Measurements from ENCODE around the gene FIBCD1. TPM values are rescaled to one million over a fixed set of nuclear protein-coding genes. Genes with fewer than 3 reads are reported as not detected.
A peak's percentile ranks its signal among the peaks of the same experiment; 100 is the strongest.

Gene FIBCD1
- total and polyA plus RNA-seq, 2 experiments from 2014 or later, result 20.2 to 23.7 TPM

DNA sequence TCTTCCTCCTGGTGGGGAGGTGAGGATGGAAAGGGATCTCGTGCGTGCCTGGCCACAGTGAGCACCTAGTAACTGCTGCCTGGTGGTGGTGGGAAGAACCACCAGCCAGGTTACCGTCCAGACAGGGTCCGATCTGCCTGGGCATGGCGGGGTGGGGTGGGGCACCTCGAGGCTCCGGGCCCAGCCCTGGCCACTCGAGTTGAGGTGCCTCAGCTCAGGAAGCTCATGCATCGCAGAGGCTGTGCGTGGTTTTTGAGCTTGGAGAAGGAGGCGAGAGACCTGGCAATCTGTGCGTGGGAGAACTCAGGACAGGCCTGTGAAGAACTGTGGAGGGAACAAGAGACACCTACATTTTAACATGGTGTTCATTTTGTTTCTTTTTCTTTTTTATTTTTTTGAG, 31.0 kb upstream of the FIBCD1 start:
- Histone ChIP-seq H3K4me3 (no peak overlapping the region), H3K27ac (no peak overlapping the region), H3K4me2 (ENCODE audit: unreplicated experiment) (no peak overlapping the region), H4K20me1 (ENCODE audit: insufficient read depth) (no peaks in the 10 kb centered on the region), H3K9me3 (ENCODE audit: low read depth) (no peaks in the 10 kb centered on the region), H3F3A (ENCODE audit: insufficient read depth) (no peaks in the 10 kb centered on the region), H2AFZ (no peak overlapping the region), H3K9ac (no peak overlapping the region), H3K79me2 (ENCODE audit: insufficient read depth) (no peaks in the 10 kb centered on the region), H3K36me3 (ENCODE audit: low read depth) (no peaks in the 10 kb centered on the region), H3K9me2 (ENCODE audit: insufficient read depth) (no peaks in the 10 kb centered on the region), H3K4me1 (ENCODE audit: insufficient read depth) (no peaks in the 10 kb centered on the region), H3K27me3 (replicated peaks; ENCODE audit: insufficient read depth) (peaks cover 16% of the 10 kb centered on the region)
- in situ Hi-C loops (cut with MboI), result no loop called here
- WGBS, 2 experiments (ENCODE audit: low coverage in 1 of 2, low lambda C conversion rate in 2 of 2, missing lambda C conversion rate in 2 of 2), result 77 to 78% methylated on average over 12 of the region's 12 CpGs
- DNase-seq, result no peak
- TF ChIP-seq EZH2 (IDR thresholded peaks at IDR 0.05; ENCODE audit: insufficient read depth, poor library complexity, severe bottlenecking), result no peak
- no peak for TF ChIP-seq EZH2phosphoT487 (IDR thresholded peaks at IDR 0.05; ENCODE audit: insufficient read depth, low read depth)

DNA sequence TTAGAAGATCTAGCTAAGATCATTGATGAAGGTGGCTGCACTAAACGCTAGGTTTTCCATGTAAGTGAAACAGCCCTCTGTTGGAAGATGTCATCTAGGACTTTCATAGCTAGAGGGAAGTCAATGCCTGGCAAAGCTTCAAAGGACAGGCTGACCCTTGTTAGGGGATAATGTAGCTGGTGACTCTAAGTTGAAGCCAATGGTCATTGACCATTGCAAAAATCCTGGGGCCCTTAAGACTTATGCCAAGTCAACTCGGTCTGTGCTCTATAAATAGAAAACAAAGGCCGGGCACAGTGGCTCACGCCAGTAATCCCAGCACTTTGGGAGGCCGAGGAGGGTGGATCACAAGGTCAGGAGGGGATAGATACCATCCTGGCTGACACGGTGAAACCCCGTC, 26.6 kb upstream of the FIBCD1 start:
- H3K79me2 ChIP-seq (ENCODE audit: insufficient read depth), result no peaks in the 10 kb centered on the region
- 91% methylated on average over 6 to 7 of the region's 7 CpGs for WGBS, 2 experiments (ENCODE audit: low coverage in 1 of 2, low lambda C conversion rate in 2 of 2, missing lambda C conversion rate in 2 of 2)
- H3K27me3 ChIP-seq (replicated peaks; ENCODE audit: insufficient read depth), result no peaks in the 10 kb centered on the region
- no peaks in the 10 kb centered on the region for H3K9me2 ChIP-seq (ENCODE audit: insufficient read depth)
- peaks cover 10% of the 10 kb centered on the region for H3K4me1 ChIP-seq (ENCODE audit: insufficient read depth)
- DNase-seq, result no peak
- no peak overlapping the region for H2AFZ ChIP-seq
- H3K27ac ChIP-seq, result no peak overlapping the region
- H3K9me3 ChIP-seq (ENCODE audit: low read depth), result no peaks in the 10 kb centered on the region
- no peak overlapping the region for H3K4me3 ChIP-seq
- H3K36me3 ChIP-seq (ENCODE audit: low read depth), result no peaks in the 10 kb centered on the region
- in situ Hi-C loops (cut with MboI), result no loop called here
- H3K9ac ChIP-seq, result no peak overlapping the region
- H4K20me1 ChIP-seq (ENCODE audit: insufficient read depth), result no peaks in the 10 kb centered on the region
- TF ChIP-seq EZH2 (IDR thresholded peaks at IDR 0.05; ENCODE audit: insufficient read depth, poor library complexity, severe bottlenecking), result no peak
- no peak for TF ChIP-seq EZH2phosphoT487 (IDR thresholded peaks at IDR 0.05; ENCODE audit: insufficient read depth, low read depth)
- H3K4me2 ChIP-seq (ENCODE audit: unreplicated experiment), result no peak overlapping the region
- no peaks in the 10 kb centered on the region for H3F3A ChIP-seq (ENCODE audit: insufficient read depth)

DNA sequence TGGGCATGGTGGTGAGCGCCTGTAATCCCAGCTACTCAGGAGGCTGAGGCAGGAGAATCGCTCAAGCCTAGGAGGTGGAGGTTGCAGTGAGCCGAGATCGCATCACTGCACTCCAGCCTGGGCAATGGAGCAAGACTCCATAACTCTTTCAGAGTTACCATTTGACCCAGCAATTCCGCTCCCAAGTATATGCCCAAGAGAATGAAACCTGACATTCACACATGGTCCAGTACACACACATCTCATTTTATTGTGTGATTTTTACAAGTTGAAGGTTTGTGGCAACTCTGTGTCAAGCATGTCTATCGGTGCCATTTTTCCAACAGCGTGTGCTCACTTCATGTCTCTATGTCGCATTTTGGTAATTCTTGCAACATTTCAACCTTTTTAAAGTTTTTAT, 24.9 kb upstream of the FIBCD1 start:
- Histone ChIP-seq H3K9me2 (ENCODE audit: insufficient read depth) (no peaks in the 10 kb centered on the region), H3K4me1 (ENCODE audit: insufficient read depth) (peaks cover 10% of the 10 kb centered on the region), H3K4me2 (ENCODE audit: unreplicated experiment) (no peak overlapping the region), H3K27me3 (replicated peaks; ENCODE audit: insufficient read depth) (no peaks in the 10 kb centered on the region), H3K4me3 (no peak overlapping the region), H3K9ac (no peak overlapping the region), H3K27ac (no peak overlapping the region), H4K20me1 (ENCODE audit: insufficient read depth) (no peaks in the 10 kb centered on the region), H3F3A (ENCODE audit: insufficient read depth) (no peaks in the 10 kb centered on the region), H3K9me3 (ENCODE audit: low read depth) (no peaks in the 10 kb centered on the region), H3K36me3 (ENCODE audit: low read depth) (no peaks in the 10 kb centered on the region), H2AFZ (no peak overlapping the region), H3K79me2 (ENCODE audit: insufficient read depth) (no peaks in the 10 kb centered on the region)
- peak; percentile 14 for DNase-seq
- TF ChIP-seq EZH2 (IDR thresholded peaks at IDR 0.05; ENCODE audit: insufficient read depth, poor library complexity, severe bottlenecking) (no peak), EZH2phosphoT487 (IDR thresholded peaks at IDR 0.05; ENCODE audit: insufficient read depth, low read depth) (no peak)
- WGBS, 2 experiments (ENCODE audit: low coverage in 1 of 2, low lambda C conversion rate in 2 of 2, missing lambda C conversion rate in 2 of 2), result 96 to 98% methylated on average over 8 of the region's 8 CpGs
- in situ Hi-C loops (cut with MboI), result no loop called here

DNA sequence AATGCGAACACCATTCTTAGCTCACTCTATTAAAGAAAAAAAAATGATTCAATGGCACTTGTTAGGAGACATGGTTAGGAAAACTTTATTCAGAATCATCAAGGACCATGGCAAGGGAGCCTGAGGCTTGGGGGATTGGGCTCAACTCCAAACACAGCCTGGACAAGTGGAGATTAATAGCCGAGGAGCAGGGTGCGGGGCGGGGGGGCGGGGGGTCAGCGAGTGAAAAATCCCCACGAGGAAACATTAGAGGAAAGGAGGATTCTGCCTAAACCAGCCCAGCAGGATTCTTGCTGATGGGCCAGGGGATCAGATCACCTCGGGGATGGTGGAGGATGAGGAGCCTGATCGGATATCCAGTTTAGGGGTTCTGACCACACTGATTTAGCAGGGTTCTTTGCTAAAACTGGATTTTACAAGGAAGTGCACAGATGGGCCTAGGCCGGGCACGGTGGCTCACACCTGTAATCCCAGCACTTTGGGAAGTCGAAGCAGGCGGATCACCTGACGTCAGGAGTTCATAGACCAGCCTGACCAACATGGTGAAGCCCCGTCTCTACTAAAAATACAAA, 24.4 kb upstream of the FIBCD1 start:
- TF ChIP-seq EZH2phosphoT487 (IDR thresholded peaks at IDR 0.05; ENCODE audit: insufficient read depth, low read depth) (no peak), EZH2 (IDR thresholded peaks at IDR 0.05; ENCODE audit: insufficient read depth, poor library complexity, severe bottlenecking) (no peak)

More for the DNA sequence above, 24.4 kb upstream of the FIBCD1 start:
- peaks cover 10% of the 10 kb centered on the region for H3K4me1 ChIP-seq (ENCODE audit: insufficient read depth)
- no peaks in the 10 kb centered on the region for H3F3A ChIP-seq (ENCODE audit: insufficient read depth)
- no peaks in the 10 kb centered on the region for H3K9me3 ChIP-seq (ENCODE audit: low read depth)
- H2AFZ ChIP-seq, result no peak overlapping the region
- 95% methylated on average over 12 to 15 of the region's 15 CpGs for WGBS, 2 experiments (ENCODE audit: low coverage in 1 of 2, low lambda C conversion rate in 2 of 2, missing lambda C conversion rate in 2 of 2)
- in situ Hi-C loops (cut with MboI), result no loop called here
- H4K20me1 ChIP-seq (ENCODE audit: insufficient read depth), result no peaks in the 10 kb centered on the region
- DNase-seq, result no peak
- H3K4me2 ChIP-seq (ENCODE audit: unreplicated experiment), result no peak overlapping the region
- H3K27ac ChIP-seq, result no peak overlapping the region
- H3K9ac ChIP-seq, result no peak overlapping the region
- no peak overlapping the region for H3K4me3 ChIP-seq
- H3K27me3 ChIP-seq (replicated peaks; ENCODE audit: insufficient read depth), result no peaks in the 10 kb centered on the region
- no peaks in the 10 kb centered on the region for H3K9me2 ChIP-seq (ENCODE audit: insufficient read depth)
- no peaks in the 10 kb centered on the region for H3K79me2 ChIP-seq (ENCODE audit: insufficient read depth)
- no peaks in the 10 kb centered on the region for H3K36me3 ChIP-seq (ENCODE audit: low read depth)
